GM21825 (cell line): ENCODE results near the gene APBA2.
"Not testable (repeated sequence)": the region's sequence is repeated elsewhere in the genome, so short reads cannot be mapped to it uniquely, and the experiment has no call there.

Experiments used
- ATAC-seq: cut with Tn5 transposase; IDR thresholded peaks from one replicate; pipeline ENCODE4 v1.9.1; 2021; ENCODE audit warnings: mild to moderate bottlenecking, moderate library complexity; ENCODE audit not compliant: unreplicated experiment

APBA2 gene

DNA sequence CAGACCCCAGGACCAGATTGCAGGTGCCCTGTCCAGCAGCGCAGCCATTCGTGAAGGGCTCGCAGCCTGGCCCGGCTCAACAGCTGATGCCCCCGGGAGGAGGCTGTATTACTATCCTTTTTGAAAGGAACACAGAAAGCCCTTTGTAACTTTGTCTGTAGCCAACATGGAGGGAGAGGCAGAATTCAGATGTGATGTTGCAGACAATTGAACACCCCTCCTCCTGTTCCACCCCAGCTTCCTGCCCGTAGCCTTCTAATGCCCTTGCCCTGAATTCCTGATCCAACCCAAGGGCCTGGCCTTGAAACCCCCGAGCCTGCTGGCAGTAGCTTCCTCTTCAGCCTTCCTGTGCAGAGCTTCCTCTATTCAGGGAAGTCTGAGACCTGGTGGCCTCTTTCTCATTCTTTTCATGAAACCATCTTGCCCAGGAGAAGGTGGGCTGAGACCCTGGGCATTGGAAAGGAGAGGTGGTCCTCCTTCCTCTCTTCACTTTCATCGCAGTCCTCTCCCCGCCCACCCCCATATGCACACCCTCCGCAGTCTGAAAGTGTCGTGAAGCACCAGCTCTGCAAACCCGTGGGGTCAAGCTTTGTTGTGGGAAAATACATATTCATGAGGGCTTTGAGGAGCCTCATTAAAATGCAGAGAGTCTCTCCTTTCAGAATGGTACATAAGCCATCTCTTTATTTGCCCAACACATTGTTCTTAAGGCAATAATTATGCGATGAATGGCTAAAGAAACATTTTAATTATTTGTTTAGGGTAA lies 109.2 kb downstream of the APBA2 start:
- ATAC-seq, result no peak

- no peak for ATAC-seq
These were observed 109.9 kb downstream of the APBA2 start for GRCh38 chr15:28995705-28996104.

- ATAC-seq, result no peak
These were observed 110.5 kb downstream of the APBA2 start for GRCh38 chr15:28996289-28996688.

DNA sequence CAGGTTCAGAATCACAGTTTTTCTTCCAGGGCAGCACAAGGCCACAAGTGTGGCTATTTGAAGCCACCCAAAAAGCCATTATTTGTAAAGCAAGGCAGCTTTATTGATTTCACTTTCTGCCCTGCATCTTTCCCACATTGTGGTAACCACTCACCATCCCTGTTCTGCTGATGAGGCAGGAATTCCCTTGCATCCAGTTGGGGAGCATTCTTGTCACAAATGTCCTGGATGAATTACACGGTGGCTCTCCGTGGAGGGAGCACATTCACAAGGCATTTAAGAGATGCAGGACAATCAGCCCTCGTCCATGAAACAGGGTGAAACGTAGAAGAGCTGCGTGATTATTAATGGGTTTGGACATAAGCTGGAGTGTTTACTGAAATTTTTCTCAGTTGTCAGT lies 111.2 kb downstream of the APBA2 start:
- ATAC-seq, result no peak

DNA sequence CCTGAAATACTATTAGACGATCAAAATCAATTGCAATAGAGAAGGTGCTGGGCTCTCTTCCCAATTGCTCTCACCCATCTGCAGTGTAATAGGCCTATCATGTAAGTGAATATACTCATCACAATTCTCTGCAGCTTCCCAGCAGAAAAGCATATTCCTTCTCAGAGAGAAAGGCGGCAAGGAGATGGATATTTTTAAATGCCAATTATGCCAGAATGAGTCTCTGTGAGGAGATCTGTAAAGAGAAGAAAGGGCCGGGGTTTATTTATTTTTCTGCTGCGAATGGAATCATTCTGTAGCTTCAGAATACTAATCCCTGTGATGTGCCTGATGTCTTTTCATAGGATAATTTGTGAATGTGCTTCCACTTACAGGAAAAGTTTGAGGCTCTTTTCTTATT lies 112.0 kb downstream of the APBA2 start:
- no peak for ATAC-seq

DNA sequence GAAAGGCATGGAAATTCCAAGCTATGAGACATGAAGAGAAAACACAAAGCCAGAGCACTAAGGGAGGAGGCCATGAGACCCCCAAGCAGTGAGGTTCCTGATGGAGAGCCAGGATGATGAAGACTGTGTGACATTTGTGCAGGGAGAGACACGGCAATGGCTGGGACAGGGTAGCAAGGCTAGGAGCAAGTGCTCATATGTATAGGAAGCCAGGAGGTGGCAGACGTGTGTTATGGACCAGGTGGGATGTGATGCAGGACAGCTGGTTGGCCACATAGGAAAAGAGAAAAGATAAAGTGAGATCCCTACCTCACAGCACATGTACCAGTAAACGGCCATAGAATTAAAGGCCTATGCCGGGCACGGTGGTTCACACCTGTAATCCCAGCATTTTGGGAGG lies 112.7 kb downstream of the APBA2 start:
- no peak for ATAC-seq

- no peak for ATAC-seq
These were observed 117.5 kb downstream of the APBA2 start for GRCh38 chr15:29003191-29003839.

- no peak for ATAC-seq
These were observed 118.1 kb downstream of the APBA2 start for GRCh38 chr15:29003840-29004233.

- no peak for ATAC-seq
These were observed 120.2 kb downstream of the APBA2 start for GRCh38 chr15:29005931-29006330.

- ATAC-seq, result no peak
These were observed 123.1 kb downstream of the APBA2 start for GRCh38 chr15:29008846-29009245.

- ATAC-seq, result no peak
These were observed 126.3 kb downstream of the APBA2 start for GRCh38 chr15:29012097-29012496.

DNA sequence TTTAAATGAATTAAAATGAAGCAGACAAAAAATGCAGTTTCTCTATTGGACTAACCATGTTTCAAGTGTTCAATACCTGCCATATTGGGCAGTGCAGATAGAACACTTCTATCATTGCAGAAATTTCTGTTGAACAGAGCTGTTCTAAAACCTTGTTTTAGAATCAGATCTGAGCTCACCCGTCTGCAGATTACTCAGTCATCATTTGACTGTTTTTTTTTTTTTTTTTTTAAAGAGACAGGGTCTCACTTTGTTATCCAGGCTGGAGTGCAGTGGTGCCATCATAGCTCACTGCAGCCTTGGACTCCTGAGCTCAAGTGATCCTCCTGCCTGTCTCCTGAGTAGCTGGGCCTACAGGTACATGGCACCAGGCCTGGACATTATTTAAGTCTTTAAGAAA lies 128.7 kb downstream of the APBA2 start:
- no peak for ATAC-seq

DNA sequence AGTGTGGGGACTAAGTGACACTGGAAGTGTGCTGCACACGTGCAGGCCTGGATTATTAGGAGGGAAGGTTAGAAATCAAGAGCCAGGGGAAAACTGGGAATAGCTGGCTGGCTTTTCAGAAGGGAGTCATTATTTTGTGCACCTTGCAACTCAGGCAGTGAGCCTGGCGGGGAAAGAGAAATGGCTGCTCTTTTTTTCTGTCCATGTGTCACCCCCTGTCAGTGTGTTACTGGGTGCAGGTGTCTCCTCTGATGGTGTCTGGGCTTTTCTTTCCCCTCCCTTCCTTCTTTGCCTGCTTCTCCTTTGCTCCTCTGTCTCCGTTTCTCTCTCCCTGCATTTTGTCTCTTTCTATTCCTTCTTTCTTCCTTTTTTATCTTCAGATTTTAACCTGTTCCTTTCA lies 130.7 kb downstream of the APBA2 start:
- ATAC-seq, result no peak

DNA sequence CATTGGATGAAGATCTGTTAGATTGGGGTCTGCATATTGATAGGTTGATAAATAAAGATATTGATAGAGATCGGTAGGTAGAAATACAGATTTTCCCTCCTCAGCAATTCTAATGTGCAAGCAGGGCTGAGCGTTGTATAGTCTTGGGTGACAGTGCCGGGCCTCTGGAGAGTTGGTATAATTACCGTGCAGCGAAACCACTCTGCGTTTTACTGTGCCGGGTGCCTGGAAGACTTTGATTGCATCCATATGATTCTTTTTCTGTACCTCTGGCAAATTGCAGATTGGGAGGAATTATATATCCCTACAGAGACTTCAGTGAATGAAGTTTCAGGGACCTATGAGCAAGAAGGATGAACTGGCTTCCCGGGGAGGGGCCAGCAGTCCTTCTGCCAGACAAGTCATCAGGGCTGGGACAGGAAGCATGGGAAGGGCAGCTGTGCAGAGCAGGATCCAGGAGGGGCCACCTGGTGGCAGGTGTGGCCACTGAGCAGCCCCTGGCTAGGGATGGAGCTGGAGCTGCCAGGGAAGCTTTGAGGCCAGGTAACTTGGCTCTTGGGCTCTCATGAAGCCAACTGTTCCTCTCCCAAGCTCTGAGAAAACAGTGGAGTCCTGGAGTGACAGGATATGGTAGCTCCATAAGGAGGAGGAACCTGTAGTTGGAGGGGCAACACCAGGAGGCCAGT lies 132.5 kb downstream of the APBA2 start:
- no peak for ATAC-seq

DNA sequence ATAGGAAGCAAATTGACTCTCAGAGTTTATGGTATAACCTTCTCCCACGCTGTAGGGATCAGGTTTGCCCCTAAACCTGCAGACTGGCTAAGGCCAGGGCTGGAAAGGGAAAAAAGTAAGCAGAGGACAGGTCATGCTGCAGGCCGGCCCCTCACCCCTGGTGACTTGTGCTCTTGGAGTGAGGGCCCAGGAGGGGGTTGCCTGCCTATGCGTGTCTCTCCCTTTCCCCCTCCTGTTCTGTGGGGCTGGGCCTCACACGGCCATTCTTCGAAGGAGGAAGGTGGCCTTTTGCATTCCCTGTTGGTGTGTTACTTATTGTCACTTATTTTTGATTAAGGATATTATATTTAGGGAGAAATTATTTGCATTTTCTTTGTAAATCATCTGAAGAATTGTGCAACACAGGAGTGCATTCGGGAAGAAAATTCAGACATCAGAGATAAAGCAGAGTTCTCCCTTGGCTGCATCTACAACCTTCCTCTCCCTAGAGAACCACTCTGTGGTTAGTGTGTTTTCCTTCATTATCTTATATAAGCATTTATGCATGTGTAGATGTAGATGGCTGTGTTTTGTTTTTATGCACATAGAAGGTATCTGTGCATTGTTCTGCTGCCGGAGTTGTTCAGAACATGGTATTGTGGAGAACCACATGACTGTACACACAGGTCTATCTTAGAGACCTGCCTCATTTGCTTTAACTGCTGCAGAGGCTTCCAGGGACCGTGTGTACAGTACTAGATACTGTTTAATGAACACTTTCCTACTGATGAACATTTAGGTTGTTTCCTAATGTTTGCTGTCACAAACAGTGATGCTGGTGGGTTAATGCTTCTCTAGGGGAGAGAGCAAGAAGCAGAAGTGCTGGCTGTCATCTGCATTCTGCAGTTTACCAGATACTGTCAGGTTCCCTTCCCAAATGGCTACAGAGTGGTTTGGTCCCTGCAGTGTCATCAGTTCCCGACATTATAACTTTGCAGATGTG lies 133.5 kb downstream of the APBA2 start:
- ATAC-seq, result no peak

DNA sequence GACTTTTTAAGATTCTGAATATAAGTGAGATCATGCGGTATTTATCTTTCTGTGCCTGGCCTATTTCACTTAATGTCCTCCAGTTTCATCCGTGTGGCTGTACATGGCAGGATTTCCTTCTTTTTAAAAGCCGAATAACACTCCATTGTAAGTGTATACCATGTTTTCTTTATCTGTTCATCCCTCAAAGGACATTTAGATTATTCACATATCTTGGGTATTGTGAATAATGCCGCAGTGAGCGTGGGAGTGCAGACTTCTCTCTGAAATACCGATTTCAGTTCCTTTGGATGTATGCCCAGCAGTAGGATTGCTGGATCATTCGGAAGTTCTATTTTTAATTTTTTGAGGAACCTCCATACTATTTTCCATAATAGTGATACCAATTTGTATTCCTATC lies 136.1 kb downstream of the APBA2 start:
- no peak for ATAC-seq

DNA sequence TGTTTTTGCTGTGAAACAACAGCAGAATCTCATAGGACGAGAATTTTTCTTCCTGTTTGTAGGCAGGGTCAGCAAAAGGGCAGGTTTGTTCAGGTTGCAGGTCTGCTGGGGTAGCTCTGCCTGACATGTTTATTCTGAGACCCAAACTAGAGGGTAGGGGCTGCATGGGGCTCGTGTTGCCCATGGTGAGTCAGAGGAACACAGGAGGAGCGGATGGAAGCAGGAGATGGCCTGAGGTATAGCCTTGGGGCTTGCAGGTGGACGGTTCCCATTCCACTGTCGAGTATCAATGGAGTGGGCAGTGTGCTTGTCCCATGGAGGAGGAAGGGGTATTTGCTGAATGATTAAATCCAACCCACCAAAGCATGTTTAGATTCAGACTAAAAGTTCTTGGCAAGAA lies 138.9 kb downstream of the APBA2 start:
- ATAC-seq, result no peak

DNA sequence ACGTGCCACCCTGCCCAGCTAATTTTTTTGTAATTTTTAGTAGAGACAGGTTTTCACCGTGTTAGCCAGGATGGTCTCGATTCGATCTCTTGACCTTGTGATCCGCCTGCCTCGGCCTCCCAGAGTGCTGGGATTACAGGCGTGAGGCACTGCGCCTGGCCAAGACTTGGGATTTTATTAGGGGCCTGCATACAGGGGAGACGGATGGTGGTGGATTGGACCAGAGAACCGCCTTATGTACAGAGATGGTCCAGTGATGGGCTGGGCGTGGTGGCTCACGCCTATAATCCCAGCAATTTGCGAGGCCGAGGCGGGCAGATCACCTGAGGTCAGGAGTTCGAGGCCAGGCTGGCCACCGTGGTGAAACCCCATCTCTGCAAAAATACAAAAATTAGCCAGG lies 139.6 kb downstream of the APBA2 start:
- ATAC-seq, result not testable (repeated sequence)

GRCh38 chr15:29028158-29028557 lies 142.4 kb downstream of the APBA2 start:
- ATAC-seq, result not testable (repeated sequence)

GRCh38 chr15:29029651-29030195 lies 143.9 kb downstream of the APBA2 start:
- no peak for ATAC-seq
